Measurements from ENCODE around the gene ROPN1L.
"Not testable (repeated sequence)": the region's sequence is repeated elsewhere in the genome, so short reads cannot be mapped to it uniquely, and the experiment has no call there.

Gene ROPN1L

GRCh38 chr5:10480237-10480985, 38.7 kb downstream of the ROPN1L start:
- DNase-seq: no peak

DNA sequence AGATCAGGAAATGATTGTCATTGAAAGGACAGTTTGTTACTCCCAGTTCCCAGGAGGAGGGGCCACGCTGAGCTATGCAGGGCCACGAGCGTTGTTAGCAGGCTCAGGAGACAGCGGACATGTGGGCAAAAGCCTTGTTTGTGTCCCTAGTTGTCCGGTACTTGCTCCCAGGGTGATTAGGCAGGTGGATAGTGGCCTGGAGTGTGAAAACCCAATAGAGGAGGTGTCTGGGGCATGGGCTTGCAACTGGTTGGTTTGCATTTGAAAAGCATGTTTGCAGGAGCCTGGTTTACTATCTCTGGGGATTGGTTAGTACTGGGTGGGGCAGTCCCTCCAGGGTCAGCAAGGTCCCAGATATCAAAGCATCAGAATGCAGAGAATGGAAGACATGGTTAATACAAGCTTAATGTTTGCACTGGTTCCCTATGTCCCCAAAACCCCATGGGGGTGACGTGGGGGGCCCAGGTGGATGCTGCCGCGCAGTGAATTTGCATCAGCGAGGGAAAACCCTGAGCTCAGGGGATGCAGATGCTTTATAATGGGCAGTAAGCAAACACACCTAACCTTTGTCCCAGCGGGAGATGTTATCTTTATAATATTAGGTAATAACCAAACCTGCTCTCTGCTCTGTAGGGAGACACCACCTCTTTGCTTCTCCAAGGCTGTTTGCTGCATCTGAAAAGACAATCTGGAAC, 39.7 kb downstream of the ROPN1L start:
- no peak for DNase-seq

DNA sequence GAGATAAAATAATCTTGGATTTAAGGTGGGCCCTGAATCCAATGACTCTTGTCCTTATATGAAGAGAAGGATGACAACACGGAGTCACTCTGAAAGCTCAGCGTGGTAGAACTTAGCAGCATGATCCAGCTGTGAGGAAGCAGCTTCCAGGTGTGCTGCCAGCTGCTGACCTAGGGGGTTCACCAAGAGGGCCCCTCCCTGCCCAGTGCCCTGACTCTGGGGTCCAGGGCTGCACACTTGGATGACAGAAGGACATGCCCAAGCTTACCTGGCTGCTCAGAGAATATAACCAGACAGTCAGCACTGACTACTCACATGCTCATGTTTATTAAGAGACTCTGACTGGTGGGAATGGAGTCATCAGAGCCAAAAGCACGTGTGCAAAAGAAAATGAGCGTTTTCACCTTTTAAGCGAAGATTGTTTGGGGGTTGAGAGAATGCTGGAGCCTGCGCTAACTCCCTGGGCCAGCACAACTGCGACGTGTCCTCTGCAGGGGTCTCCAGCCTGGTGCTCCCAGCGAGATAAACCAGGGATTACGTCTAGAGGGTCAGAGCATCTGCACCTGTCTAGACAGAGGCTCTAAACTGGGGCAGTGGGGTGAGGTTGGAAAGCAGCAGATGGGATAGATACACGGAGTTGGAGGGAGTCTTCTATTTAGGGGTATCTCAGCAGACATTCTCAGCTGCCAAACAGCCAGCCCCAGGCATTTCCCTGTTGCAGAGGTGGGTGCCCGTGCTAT, 41.3 kb downstream of the ROPN1L start:
- no peak for DNase-seq

- DNase-seq: no peak
These were observed 43.1 kb downstream of the ROPN1L start for GRCh38 chr5:10484774-10485141.

DNA sequence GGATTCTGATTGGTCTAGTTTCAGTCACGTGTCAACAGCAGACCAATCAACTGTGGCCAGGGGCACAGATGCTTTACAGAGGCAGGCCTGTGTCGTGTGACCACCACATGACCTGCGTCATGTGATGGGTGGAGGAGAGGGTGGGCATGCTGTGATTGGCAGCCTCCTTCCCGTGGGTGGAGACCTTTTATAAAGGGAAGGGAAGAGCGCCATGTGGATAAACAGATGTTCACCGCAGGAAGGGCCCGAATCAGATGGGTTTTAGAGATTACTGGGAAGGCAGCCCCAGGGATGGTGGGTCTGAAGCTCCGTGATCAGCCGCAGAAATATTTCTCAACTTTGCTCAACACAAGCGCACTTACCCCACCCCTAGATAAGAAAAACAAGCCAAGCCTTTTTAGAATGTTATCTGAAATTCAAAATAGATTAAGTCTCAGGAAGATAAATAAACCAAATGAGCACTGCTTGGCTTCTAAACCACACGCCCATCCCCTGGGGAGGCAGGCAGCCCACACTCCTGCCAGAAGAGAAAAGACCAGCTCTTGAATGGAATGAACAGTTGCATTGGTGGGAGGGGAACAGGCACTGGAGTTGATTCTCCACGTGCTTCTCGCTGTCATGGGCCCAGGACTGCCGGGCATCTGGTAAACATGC, 43.6 kb downstream of the ROPN1L start:
- no peak for DNase-seq

DNA sequence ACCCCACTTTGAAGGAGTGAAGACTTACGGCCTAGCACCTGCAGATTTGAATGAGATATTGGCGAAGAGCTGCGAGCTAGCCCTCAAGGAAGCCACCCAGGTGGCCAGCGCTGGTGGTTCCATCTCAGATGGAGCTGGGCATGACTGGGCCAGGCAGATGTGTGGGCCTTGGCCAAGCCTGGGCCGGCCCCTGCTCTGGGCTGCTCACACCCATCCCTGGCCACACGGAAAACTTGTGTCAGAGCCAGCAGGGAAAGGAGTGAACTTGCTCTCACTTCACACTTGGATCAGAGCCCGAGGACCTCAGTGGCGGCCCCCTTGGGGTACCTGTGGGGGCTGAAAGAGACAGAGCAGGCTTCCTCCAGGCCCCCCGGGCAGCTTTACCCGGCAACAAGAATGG, 44.2 kb downstream of the ROPN1L start:
- DNase-seq: no peak

- no peak for DNase-seq
These were observed 45.0 kb downstream of the ROPN1L start for GRCh38 chr5:10486511-10487344.

DNA sequence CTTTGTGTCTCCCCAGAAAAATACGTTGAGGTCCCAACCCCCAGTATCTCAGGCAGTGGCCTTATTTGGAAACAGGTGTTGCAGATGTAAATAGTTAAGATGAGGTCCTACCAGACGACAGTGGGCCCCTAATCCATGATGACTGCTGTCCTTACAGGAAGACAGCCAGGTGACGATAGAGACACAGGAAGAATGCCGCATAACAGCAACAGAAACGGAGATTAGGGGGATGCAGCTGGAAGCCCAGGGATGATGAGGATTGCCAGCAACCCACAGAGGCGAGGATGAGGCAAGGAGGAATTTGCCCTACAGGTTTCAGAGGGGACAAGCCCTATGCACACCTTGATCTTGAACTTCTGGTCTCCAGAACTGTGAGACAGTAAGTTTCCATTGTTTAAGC, 46.5 kb downstream of the ROPN1L start:
- DNase-seq: no peak

GRCh38 chr5:10489810-10490426, 48.2 kb downstream of the ROPN1L start:
- no peak for DNase-seq

- no peak for DNase-seq
These were observed 49.4 kb downstream of the ROPN1L start for GRCh38 chr5:10490927-10491672.

DNA sequence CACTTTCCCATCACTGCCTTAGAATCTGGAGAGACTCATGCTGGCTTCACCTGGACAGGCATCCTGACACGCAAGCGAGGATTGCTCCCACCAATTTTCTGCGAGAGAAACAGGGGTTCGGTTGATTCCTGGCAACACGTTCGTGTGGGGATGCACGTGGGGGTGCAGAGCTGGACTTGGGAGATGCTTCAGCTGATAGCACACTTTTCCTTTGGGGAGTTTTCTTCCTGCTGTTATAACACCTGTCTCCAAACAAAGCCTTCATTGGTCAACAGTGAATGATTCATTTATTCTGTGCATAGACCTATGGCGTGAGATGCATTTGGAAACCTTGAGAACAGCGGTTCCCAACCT, 50.0 kb downstream of the ROPN1L start:
- DNase-seq: no peak

- no peak for DNase-seq
These were observed 52.2 kb downstream of the ROPN1L start for GRCh38 chr5:10493884-10494283.

- not testable (repeated sequence) for DNase-seq
These were observed 52.8 kb downstream of the ROPN1L start for GRCh38 chr5:10494497-10494896.

DNA sequence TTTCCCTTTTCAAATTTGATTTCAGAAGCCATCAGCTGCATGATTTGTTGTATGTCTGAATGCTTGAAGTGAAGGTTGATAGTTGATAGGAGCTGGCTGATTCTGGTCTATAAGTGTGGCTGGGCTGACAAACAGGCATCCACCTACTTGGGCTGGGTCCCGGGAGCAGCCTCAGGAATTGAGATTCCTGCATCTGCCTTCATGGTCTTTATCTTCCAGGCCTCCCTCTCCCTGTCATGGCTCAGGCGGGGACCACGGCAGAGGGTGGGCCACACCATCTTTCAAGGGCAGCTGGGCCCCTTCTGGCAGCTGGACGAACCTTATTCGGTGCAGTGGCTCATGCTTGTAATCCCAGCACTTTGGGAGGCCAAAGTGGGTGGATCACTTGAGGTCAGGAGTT, 55.9 kb downstream of the ROPN1L start:
- DNase-seq: no peak

DNA sequence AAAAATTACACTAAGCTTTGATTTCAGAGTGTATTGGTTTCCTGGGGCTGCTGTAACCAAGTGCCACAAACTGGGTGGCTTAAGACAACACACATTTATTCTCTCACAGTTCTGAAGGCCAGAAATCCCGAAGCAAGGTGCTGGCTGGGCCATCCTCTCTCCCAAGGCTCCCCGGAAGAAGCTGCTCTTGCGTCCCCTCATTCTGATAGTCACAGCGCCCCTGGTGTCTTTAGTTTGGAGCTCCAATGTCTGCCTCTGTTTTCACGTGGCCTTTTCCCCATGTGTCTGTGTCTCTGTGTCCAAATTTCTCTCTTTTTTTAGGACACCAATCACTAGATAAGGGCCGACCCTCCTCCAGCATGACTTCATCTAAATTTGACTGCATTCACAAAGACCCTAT, 56.7 kb downstream of the ROPN1L start:
- DNase-seq: no peak

DNA sequence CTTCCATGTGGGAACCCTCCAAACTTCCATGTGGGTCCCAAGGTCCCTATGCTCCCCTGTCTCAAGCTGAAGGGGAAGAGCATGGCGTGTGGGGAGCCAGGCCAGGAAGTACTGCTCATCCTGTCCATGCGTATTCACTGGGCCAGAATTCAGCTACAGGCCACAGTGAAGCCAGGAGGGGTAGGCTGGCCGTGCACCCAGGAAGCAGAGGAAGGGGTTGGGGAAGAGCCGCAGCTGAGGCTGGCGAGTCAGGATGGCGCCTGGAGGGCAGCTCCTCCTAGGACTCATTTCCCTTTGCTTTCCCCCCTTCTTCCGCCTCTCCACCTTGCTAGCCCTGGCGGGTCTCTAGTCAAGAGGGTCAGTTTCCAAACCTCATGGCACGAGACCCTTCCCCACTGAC, 57.4 kb downstream of the ROPN1L start:
- no peak for DNase-seq

- no peak for DNase-seq
These were observed 58.1 kb downstream of the ROPN1L start for GRCh38 chr5:10499776-10500175.

DNA sequence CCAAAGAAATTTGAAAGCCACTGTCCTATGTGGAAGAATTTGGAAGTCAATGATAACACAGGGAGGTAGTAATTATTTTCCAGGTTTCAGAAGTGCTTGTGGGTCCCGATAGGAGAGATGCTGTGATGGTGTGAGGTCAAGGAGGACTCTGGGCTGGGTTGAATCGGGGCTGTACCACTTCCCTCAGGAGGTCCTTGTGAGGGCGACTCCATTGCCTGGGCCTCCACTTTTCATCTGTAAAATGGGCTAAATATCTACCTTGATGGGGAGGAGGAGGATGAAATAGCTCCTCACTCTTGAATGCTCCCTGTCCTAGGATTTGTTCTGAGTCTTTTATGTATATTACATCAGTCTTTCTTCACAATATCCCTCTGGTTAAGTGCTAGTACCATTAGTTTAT, 59.0 kb downstream of the ROPN1L start:
- DNase-seq: no peak

DNA sequence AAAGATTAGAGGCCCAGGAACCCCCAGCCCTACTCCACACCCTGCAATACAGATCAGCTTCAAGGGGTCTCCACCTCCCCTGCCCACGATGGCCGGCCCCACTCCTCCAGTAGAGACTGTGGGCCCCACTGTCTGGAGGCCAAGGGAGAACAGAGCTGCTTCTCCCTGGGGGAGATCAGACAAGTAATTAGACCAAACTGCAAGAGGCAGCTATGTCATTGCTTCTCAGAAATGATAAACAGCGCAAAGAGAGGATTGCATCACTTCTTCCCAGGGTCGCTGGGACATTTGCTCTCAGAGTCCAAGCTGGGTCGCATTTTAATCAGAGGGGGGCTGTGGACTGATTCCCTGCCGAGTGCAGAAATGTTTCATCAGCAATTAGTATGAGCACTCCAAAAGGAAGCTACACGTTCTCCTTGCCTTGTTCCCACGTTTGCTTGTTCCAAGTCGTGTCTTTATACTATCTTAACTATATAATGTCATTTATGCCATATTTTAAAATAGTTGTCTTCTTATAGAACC, 59.9 kb downstream of the ROPN1L start:
- no peak for DNase-seq

- no peak for DNase-seq
These were observed 60.5 kb downstream of the ROPN1L start for GRCh38 chr5:10502130-10502529.

DNA sequence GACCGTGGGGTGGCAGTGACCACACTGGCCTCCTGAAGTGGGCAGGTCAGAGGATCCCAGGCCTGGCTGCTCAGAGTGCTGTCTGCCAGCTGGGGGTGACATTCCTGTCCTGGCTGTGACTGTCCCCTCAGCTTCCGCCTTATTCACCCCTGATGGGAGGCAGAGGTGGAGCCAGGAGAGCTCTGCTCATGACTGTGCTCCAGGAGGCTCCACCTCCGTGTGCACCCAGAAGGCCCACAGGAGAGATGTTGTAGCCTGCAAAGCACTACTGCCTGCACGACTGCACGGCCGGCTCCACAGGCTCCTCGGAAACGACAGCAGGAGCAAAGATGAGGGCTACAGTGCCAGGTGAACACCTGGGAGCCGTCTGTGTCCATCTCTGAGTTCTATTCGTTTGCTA, 60.9 kb downstream of the ROPN1L start:
- DNase-seq: no peak
